SK-N-MC (cell line): ENCODE measurements around the gene RABIF.
A peak's percentile ranks its signal among the peaks of the same experiment; 100 is the strongest.
"Not testable (repeated sequence)": the region's sequence is repeated elsewhere in the genome, so short reads cannot be mapped to it uniquely, and the experiment has no call there.

Experiments
- DNase-seq: peaks from one replicate; pipeline ENCODE4 v3.0.0-alpha.2; 2011; ENCODE audit warnings: low read depth, low spot score
- H3K27ac ChIP-seq: fragments of 200-600 bp; sonication (generic); 2 replicates; pipeline ENCODE4 v1.5.1; 2016; ENCODE audit warnings: mixed run types
- H3K36me3 ChIP-seq: fragments of 200-600 bp; sonication (generic); 2 replicates; pipeline ENCODE4 v1.6.1; 2017; ENCODE audit warnings: antibody characterized with exemption, low read length, mixed read lengths; ENCODE audit not compliant: insufficient read depth
- H3K4me3 ChIP-seq: fragments of 200-600 bp; sonication (generic); 2 replicates; pipeline ENCODE4 v1.5.1; 2016
- H3K9ac ChIP-seq: fragments of 200-600 bp; sonication (generic); 2 replicates; pipeline ENCODE4 v1.8.0; 2017; ENCODE audit warnings: mixed run types, mixed read lengths; ENCODE audit not compliant: insufficient read length
- H3K9me3 ChIP-seq: fragments of 200-600 bp; sonication (generic); 2 replicates; pipeline ENCODE4 v1.6.1; 2017; ENCODE audit warnings: low read depth, mild to moderate bottlenecking, antibody characterized with exemption, low read length, moderate library complexity, mixed read lengths
- EZH2 ChIP-seq: fragments of 200-600 bp; sonication (generic); IDR thresholded peaks from one replicate; pipeline ENCODE4 v1.6.1; 2017; ENCODE audit warnings: antibody characterized with exemption
- FOXP2 ChIP-seq: optimal IDR thresholded peaks from 2 replicates; pipeline ENCODE3; 2011; ENCODE audit warnings: mild to moderate bottlenecking, moderate library complexity; ENCODE audit not compliant: insufficient read depth; ENCODE audit errors: extremely low read length, control extremely low read depth
- POLR2AphosphoS5 ChIP-seq: IDR thresholded peaks from 2 replicates; pipeline ENCODE4 v1.6.1; 2012; ENCODE audit warnings: mild to moderate bottlenecking, low read depth, low read length, borderline replicate concordance

Gene RABIF

GRCh38 chr1:202919615-202920014 is 30.7 kb upstream of the RABIF start:
- Histone ChIP-seq H3K4me3 (no peak overlapping the region), H3K9ac (no peak overlapping the region), H3K9me3 (no peaks in the 10 kb centered on the region), H3K36me3 (peaks cover 59% of the 10 kb centered on the region), H3K27ac (no peak overlapping the region)
- no peak for DNase-seq
- no peak for TF ChIP-seq EZH2
- TF ChIP-seq FOXP2 = no peak
- no peak for TF ChIP-seq POLR2AphosphoS5

- H3K27ac ChIP-seq = peak overlapping the region; percentile 80; the same call in 1 of the 2 replicates
- peak overlapping the region; percentile 47 for H3K9ac ChIP-seq
- peaks cover 74% of the 10 kb centered on the region for H3K36me3 ChIP-seq
- TF ChIP-seq POLR2AphosphoS5 = peak; percentile 19; the same call in 1 of the 2 replicates
- TF ChIP-seq FOXP2 = no peak
- DNase-seq = peak; percentile 60
- no peaks in the 10 kb centered on the region for H3K9me3 ChIP-seq
- peak overlapping the region; percentile 36; the same call in 1 of the 2 replicates for H3K4me3 ChIP-seq
Measured at GRCh38 chr1:202915146-202915545, 26.2 kb upstream of the RABIF start.

- not testable (repeated sequence) for H3K9ac ChIP-seq, H3K9me3 ChIP-seq, H3K27ac ChIP-seq, H3K4me3 ChIP-seq, DNase-seq
- H3K36me3 ChIP-seq = peaks cover 73% of the 10 kb centered on the region
Measured at GRCh38 chr1:202912476-202912875, 23.5 kb upstream of the RABIF start.

GRCh38 chr1:202909494-202909893 is 20.5 kb upstream of the RABIF start:
- Histone ChIP-seq H3K9ac (no peak overlapping the region), H3K36me3 (peaks cover 55% of the 10 kb centered on the region), H3K4me3 (no peak overlapping the region), H3K9me3 (no peaks in the 10 kb centered on the region), H3K27ac (no peak overlapping the region)
- TF ChIP-seq POLR2AphosphoS5 = no peak
- no peak for TF ChIP-seq FOXP2
- TF ChIP-seq EZH2 = no peak
- DNase-seq = no peak

GRCh38 chr1:202908998-202909397 is 20.0 kb upstream of the RABIF start:
- H3K9me3 ChIP-seq = no peaks in the 10 kb centered on the region
- no peak overlapping the region for H3K27ac ChIP-seq
- no peak overlapping the region for H3K9ac ChIP-seq
- peaks cover 51% of the 10 kb centered on the region for H3K36me3 ChIP-seq
- TF ChIP-seq FOXP2 (no peak), POLR2AphosphoS5 (no peak), EZH2 (no peak)
- DNase-seq = no peak
- no peak overlapping the region for H3K4me3 ChIP-seq

GRCh38 chr1:202905331-202905730 is 16.4 kb upstream of the RABIF start:
- Histone ChIP-seq H3K36me3 (peaks cover 25% of the 10 kb centered on the region), H3K4me3 (no peak overlapping the region), H3K27ac (no peak overlapping the region), H3K9ac (no peak overlapping the region), H3K9me3 (no peaks in the 10 kb centered on the region)
- DNase-seq = no peak
- TF ChIP-seq EZH2 = no peak
- no peak for TF ChIP-seq POLR2AphosphoS5
- no peak for TF ChIP-seq FOXP2

DNA sequence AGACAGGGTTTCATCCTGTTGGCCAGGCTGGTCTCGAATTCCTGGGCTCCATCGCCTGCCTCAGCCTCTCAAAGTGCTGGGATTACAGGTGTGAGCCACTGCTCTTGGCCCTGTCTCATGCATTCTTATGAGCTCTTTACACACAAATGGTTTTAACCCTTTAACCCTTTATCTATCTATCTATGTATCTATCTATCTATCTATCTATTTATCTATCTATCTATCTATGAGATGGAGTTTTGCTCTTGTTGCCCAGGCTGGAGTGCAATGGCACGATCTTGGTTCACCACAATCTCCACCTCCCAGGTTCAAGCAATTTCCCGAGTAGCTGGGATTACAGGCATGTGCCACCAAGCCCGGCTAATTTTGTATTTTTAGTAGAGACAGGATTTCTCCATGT is 14.9 kb upstream of the RABIF start:
- not testable (repeated sequence) for DNase-seq, H3K27ac ChIP-seq, H3K9ac ChIP-seq, H3K9me3 ChIP-seq, H3K4me3 ChIP-seq
- H3K36me3 ChIP-seq = peaks cover 13% of the 10 kb centered on the region; the same call in 1 of the 2 replicates

- Histone ChIP-seq H3K9ac (no peak overlapping the region), H3K36me3 (peaks cover 3% of the 10 kb centered on the region; the same call in 1 of the 2 replicates)
- no peak for TF ChIP-seq EZH2
- no peak for TF ChIP-seq POLR2AphosphoS5
- TF ChIP-seq FOXP2 = no peak
Measured at GRCh38 chr1:202901555-202901954, 12.6 kb upstream of the RABIF start.

DNA sequence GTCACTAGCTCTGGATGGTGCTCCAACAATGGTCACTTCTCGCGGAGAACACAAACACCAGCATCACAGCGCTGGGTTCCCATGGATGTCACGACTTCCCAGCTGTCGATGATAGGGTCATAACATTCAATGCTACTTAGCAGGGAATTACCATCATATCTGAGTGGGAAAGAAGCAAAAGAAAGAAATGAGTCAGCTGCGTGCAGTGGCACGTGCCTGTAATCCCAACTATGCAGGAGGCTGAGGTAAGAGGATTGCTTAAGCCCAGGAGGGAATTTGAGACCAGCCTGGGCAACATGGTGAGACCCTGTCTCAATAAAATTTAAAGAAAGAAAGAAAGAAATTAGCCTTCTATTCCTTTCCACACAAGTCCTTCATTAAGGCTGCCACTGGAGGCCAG is 3.6 kb upstream of the RABIF start:
- Histone ChIP-seq H3K4me3 (no peak overlapping the region), H3K9ac (no peak overlapping the region), H3K36me3 (peaks cover 39% of the 10 kb centered on the region; the same call in 1 of the 2 replicates), H3K27ac (no peak overlapping the region), H3K9me3 (no peaks in the 10 kb centered on the region)
- DNase-seq = no peak
- no peak for TF ChIP-seq EZH2
- TF ChIP-seq FOXP2 = no peak
- TF ChIP-seq POLR2AphosphoS5 = no peak

More at GRCh38 chr1:202901555-202901954, 12.6 kb upstream of the RABIF start:
- no peak for DNase-seq
- H3K9me3 ChIP-seq = no peaks in the 10 kb centered on the region
- H3K27ac ChIP-seq = no peak overlapping the region
- H3K4me3 ChIP-seq = no peak overlapping the region
